22Rv1 (cell line): ENCODE data around the gene FAM184B.

Experiments
- ZFX ChIP-seq: fragments of 450-650 bp; IDR thresholded peaks from 2 replicates; pipeline ENCODE4 v1.6.1; 2017; ENCODE audit warnings: antibody characterized with exemption, borderline replicate concordance
- TF ChIP-seq, protein P1 (sequence below): fragments of 450-650 bp; IDR thresholded peaks from 2 replicates; pipeline ENCODE4 v1.5.1; 2017; ENCODE audit warnings: mild to moderate bottlenecking

DNA sequence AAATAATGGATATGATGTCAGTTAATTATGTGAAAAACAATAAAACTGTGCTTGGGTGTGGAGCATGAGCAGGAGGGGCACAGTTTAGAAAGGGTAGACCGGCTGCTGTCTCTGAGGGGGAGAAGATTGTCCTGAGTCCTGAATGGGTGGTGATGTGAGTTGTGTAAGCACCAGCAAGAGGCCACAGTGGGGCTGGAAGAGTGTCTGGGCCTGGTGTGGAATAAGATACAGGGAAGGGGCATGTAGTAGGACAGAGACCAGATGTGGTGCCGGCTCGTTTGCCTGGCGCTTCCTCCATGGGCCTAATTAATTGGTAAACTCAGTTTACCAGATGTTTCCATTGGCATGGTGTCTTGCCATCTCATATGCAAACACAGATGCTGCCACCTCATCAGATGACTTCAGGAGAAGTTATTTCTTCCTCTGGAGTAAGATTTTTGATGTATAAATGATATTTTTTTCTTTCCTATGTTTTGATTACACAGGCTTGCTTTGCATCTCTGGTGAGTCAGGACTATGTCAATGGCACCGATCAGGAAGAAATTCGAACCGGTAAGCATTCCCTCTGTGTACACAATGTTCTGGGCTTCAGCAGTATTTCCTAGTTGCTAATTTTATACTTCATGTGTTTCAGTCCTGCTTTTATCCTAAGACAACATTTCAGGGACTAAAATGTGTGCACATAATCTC lies 161.9 kb downstream of the FAM184B start:
- TF ChIP-seq, protein P1, sequence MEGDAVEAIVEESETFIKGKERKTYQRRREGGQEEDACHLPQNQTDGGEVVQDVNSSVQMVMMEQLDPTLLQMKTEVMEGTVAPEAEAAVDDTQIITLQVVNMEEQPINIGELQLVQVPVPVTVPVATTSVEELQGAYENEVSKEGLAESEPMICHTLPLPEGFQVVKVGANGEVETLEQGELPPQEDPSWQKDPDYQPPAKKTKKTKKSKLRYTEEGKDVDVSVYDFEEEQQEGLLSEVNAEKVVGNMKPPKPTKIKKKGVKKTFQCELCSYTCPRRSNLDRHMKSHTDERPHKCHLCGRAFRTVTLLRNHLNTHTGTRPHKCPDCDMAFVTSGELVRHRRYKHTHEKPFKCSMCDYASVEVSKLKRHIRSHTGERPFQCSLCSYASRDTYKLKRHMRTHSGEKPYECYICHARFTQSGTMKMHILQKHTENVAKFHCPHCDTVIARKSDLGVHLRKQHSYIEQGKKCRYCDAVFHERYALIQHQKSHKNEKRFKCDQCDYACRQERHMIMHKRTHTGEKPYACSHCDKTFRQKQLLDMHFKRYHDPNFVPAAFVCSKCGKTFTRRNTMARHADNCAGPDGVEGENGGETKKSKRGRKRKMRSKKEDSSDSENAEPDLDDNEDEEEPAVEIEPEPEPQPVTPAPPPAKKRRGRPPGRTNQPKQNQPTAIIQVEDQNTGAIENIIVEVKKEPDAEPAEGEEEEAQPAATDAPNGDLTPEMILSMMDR = no peak
- no peak for TF ChIP-seq ZFX
